Fibroblast of upper back skin (primary cell): ENCODE measurements around the gene BLTP2.
"Not testable (repeated sequence)": the region's sequence is repeated elsewhere in the genome, so short reads cannot be mapped to it uniquely, and the experiment has no call there.

Experiments
- DNase-seq: peaks from one replicate; pipeline ENCODE4 v3.0.0-alpha.2; 2013

BLTP2 gene

GRCh38 chr17:28644787-28645575, at the start of gene BLTP2:
BLTP2 (minus strand) TSS chr17:28645158; CDS start chr17:28645056, 102 bp downstream.
- DNase-seq: peak; percentile 93

- no peak for DNase-seq
Observed at GRCh38 chr17:28693869-28694268, 48.9 kb upstream of the BLTP2 start.

- DNase-seq: no peak
Observed at GRCh38 chr17:28689011-28689410, 44.1 kb upstream of the BLTP2 start.

GRCh38 chr17:28688481-28688880, 43.5 kb upstream of the BLTP2 start:
- no peak for DNase-seq

GRCh38 chr17:28686296-28686695, 41.3 kb upstream of the BLTP2 start:
- DNase-seq: no peak

GRCh38 chr17:28685366-28685765, 40.4 kb upstream of the BLTP2 start:
- no peak for DNase-seq

- peak; percentile 33 for DNase-seq
Observed at GRCh38 chr17:28684963-28685362, 40.0 kb upstream of the BLTP2 start.

- no peak for DNase-seq
Observed at GRCh38 chr17:28682655-28683054, 37.7 kb upstream of the BLTP2 start.

GRCh38 chr17:28675980-28676379, 31.0 kb upstream of the BLTP2 start:
- no peak for DNase-seq

GRCh38 chr17:28675490-28675889, 30.5 kb upstream of the BLTP2 start:
- DNase-seq: no peak

- no peak for DNase-seq
Observed at GRCh38 chr17:28669918-28670317, 25.0 kb upstream of the BLTP2 start.

GRCh38 chr17:28667870-28668269, 22.9 kb upstream of the BLTP2 start:
- no peak for DNase-seq

- DNase-seq: no peak
Observed at GRCh38 chr17:28665994-28666393, 21.0 kb upstream of the BLTP2 start.

- DNase-seq: no peak
Observed at GRCh38 chr17:28663723-28664122, 18.8 kb upstream of the BLTP2 start.

GRCh38 chr17:28662527-28662829, 17.5 kb upstream of the BLTP2 start:
- DNase-seq: no peak

GRCh38 chr17:28661635-28662526, 16.9 kb upstream of the BLTP2 start, which contains the start of the genes SDF2 and SUPT6H:
SDF2 (minus strand) TSS chr17:28661906; CDS start chr17:28661876, 30 bp downstream.
SUPT6H (plus strand) TSS chr17:28662205; CDS start chr17:28673402, 11,197 bp downstream.
- DNase-seq: peak; percentile 82

- not testable (repeated sequence) for DNase-seq
Observed at GRCh38 chr17:28659497-28659881, 14.5 kb upstream of the BLTP2 start.

- DNase-seq: not testable (repeated sequence)
Observed at GRCh38 chr17:28658766-28659496, 14.0 kb upstream of the BLTP2 start.

GRCh38 chr17:28658342-28658741, 13.4 kb upstream of the BLTP2 start:
- not testable (repeated sequence) for DNase-seq

GRCh38 chr17:28657756-28658155, 12.8 kb upstream of the BLTP2 start:
- DNase-seq: no peak

GRCh38 chr17:28655160-28655559, 10.2 kb upstream of the BLTP2 start:
- DNase-seq: no peak

- DNase-seq: no peak
Observed at GRCh38 chr17:28648698-28649097, 3.7 kb upstream of the BLTP2 start.
